ENCODE results near the gene TECTB.
"Not testable (repeated sequence)": the region's sequence is repeated elsewhere in the genome, so short reads cannot be mapped to it uniquely, and the experiment has no call there.

Gene TECTB

DNA sequence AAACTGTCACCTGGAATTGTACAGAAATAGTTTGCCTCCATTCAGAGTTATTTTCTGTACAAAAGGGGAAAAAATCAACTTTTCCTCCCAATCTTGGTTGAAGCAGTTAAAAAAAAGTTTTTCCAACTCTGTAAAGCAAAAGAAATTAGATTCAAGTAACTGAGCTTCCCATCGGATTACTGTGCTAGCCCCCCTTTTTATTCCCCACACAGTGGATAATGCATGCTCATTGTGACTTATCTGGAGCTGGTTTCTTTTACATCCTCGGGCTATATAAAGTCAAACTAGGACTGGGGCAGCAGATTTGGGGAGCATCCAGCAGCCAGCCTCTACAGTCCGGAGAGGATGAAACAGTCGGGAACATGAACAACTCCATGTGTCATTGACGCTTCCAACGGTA, at the start of gene TECTB:
Gene TECTB, plus strand, starts transcription at position 301 of the 400 bp plus-strand sequence. CDS start 335 bp downstream, outside the sequence.
- DNase-seq (ENCODE audit: low spot score), result no peak

DNA sequence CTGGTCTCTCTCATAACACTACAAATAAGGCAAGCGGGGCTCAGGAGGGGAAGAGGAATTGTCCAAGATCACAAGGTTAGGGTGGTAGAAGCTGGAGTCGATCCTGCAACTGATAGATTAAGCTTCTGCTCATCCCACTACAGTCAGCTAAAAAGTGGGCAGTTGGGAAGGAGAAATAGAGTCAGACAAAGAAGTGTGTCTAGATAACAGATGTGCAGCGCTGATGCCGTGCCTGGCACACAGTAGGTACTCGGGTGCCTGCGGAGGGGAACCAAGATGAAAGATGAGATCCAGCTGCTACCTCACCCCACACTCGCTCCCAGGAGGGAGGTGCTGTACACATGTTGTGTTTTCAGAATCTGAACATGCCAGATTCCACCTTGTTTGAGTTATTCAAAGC, 48.1 kb upstream of the TECTB start:
- no peak for DNase-seq (ENCODE audit: low spot score)

DNA sequence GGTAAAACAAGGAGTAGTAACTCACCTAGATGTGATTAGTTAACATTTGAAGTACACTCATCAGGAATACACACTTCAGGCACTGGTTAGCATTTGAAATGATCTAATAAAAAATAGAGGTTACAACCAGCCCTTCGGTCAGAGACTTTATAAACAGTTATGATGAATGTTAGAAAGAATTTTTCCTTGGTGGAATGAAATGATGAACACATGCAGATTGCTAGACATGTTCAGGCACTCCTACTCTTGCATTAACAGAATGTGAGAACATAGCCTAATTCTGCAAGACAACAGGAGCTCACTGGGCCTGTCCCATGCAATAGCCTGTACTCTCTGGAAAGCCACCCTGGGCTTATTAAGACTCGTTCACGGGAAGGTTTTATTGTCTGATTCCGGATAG, 47.3 kb upstream of the TECTB start:
- no peak for DNase-seq (ENCODE audit: low spot score)

DNA sequence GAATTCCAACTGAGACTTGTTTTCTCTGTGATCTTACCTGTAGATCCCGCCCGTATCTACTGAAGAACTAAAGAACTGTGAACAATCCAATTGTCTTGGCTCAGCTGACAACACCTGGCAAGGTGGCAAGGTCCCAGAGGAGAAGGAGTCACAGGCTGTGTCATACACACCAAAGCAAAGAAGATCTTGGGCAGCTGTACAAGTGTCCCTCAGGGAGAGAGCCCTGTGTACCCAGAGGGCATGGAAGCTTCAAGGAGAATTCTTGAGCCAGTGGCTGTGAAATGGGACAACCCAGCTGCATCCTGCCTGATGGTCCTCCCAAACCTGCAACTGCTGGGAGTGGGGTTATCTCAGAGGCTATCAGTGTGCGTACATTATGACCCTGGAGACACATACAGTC, 46.7 kb upstream of the TECTB start:
- DNase-seq (ENCODE audit: low spot score), result no peak

- no peak for DNase-seq (ENCODE audit: low spot score)
These were observed 43.9 kb upstream of the TECTB start for GRCh38 chr10:112239347-112239746.

DNA sequence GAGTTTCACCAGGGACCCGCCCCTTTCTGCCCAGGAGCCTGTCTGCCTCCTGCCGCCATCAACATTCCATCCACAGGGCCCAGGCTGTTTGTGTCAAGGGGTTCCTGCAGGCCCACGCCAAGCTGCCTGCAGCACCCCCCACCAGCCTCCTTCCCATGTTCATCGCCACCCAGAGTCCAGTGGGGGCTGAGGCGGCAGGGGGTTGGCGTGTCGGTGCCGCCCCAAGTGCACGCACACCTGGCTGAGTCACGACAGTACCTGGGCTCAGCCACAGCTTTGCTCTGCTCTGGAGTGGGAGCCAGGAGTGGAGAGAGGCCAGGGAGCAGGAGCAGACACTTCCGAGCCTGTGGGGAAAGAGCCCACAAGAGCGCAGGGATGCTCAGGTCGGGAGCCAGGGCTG, 42.8 kb upstream of the TECTB start:
- DNase-seq (ENCODE audit: low spot score), result no peak

DNA sequence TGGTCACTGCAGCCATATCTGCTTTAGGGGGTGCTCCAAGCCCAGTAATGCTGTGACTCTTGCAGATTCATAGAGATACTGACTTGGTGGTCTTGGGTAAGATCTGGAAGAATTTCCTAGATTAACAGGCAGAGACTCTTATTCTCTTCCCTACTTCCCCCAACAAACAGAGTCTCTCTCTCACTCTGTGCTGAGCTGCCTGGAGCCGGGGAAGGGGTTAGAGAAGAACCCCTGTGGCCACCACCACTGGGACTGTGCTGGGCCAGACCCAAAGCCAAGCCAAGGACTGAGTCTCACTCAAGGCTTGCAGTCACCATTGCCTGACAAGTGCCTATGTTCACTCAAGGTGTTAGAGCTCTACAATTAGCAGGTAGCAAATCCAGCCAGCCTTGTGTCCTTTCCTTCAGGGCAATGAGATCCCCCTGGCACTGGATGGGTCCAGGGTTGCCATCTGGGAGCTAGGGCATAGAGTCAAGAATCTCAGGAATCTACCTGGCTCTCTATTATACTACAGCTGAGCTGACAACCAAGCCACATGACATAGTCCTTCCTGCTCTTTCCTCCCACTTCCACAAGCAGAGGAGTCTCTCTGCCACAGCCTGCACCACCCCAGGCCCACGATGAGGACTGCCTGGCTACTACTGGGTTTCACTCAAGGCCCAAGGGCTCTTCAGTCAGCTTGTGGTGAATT, 41.4 kb upstream of the TECTB start:
- DNase-seq (ENCODE audit: low spot score), result no peak

DNA sequence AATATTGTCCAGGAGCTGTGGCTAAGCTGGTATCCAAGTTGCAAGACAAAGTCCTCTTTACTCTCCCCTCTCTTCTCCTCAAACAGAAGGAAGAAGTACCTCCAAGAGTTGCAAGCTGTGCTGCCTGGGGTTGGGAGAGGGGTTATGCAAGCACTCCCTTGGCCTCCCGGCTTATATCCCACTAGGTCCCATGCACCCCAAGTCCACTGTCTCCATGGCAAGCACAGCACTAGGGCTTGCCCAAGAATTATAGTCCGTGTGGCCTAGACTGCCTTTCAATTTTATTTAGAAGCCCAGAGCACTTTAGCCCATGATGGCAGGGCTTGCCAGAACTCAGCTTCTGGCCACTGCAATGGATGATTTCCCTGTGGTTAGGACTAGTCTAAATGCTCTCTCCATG, 40.4 kb upstream of the TECTB start:
- DNase-seq (ENCODE audit: low spot score), result no peak

- DNase-seq (ENCODE audit: low spot score), result no peak
These were observed 39.5 kb upstream of the TECTB start for GRCh38 chr10:112243713-112244112.

DNA sequence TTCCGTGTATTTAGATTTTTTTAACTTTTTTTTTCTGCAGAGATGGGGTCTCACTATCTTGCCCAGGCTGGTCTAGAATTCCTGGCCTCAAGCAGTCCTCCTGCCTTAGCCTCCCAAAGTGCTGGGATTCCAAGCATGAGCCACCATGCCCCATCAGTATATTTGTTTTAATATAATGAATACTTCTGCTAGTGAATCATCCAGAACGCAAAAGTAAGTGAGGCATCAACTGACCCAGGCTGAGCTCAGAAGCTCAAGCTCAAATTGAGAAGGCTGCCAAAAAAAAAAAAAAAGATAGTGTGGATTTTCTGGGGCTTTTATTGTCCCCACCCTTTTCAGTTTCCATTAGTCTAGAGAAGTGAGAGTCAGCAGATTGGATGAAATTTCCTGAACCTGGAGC, 39.0 kb upstream of the TECTB start:
- no peak for DNase-seq (ENCODE audit: low spot score)

- no peak for DNase-seq (ENCODE audit: low spot score)
These were observed 35.4 kb upstream of the TECTB start for GRCh38 chr10:112247791-112248190.

DNA sequence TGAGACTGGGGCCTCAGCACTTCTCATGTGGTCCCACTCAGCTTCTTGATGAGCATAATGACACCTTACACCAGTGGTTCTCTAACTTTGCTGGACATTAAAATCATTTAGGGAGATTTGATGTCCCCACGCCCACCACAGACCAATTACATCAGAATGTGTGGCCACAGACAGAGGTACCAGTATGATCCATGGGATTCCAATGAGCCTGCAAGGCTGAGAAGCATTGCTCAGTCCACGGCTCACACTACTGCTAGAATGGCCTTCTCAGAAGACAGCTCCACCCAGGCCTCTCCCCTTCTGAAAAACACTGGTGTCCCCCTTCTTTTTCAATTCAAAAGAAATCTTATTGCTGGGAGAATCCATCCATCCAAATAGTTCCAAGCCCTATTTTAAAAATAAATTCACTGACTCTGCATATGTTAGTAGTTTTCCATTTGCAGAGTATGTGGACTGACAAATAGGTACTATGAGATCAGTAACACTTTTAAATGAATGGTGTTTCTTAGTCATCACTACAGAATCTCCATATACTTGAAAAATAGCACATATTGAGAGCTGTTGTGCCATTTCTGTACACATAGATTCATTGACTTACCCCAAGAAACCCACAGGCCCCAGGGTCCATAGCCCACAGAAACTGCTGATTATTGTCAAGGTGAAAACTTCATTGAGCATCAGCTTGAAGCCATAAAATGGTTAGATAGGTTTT, 34.5 kb upstream of the TECTB start:
- no peak for DNase-seq (ENCODE audit: low spot score)

DNA sequence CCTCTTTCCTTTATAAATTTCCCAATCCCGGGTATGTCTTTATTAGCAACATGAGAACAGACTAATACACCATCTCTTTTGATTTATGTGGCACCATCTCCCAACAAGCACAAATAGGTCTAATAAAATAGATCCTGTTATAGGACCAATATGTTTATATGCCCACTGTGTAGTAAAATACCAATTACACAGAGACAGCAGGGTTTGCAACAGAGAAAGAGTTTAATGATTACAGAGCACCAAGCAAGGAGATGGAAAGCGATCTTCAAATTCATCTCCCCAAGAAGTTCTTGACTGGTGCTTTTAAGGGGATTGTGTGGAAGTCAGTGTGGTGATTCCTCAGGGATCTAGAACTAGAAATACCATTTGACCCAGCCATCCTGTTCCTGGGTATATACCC, 33.5 kb upstream of the TECTB start:
- DNase-seq (ENCODE audit: low spot score), result no peak

GRCh38 chr10:112250555-112250954, 32.6 kb upstream of the TECTB start:
- DNase-seq (ENCODE audit: low spot score), result no peak

DNA sequence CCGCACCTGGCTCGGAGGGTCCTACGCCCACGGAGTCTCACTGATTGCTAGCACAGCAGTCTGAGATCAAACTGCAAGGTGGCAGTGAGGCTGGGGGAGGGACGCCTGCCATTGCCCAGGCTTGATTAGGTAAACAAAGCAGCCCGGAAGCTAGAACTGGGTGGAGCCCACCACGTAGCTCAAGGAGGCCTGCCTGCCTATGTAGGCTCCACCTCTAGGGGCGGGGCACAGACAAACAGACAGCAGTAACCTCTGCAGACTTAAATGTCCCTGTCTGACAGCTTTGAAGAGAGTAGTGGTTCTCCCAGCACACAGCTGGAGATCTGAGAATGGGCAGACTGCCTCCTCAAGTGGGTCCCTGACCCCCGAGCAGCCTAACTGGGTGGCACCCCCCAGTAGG, 32.0 kb upstream of the TECTB start:
- not testable (repeated sequence) for DNase-seq (ENCODE audit: low spot score)

DNA sequence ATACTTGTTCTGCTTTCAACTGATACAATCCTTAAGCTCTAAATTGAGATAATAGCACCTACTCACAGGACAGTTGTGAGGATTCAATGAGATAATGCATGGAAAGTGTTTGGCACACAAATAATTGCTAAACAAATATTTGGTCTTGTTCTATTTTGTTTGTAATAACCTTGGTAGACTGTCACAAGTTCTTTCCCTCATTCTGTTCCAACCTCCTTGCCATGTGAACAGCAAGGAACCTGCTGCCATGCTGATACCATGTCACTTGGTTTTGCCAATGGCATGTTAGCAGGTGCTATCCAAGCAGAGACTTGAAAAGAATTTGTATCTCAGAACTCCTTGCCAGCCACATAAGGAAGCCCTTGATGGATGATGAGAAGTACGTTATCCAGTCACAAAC, 24.8 kb upstream of the TECTB start:
- no peak for DNase-seq (ENCODE audit: low spot score)

GRCh38 chr10:112259688-112260087, 23.5 kb upstream of the TECTB start:
- DNase-seq (ENCODE audit: low spot score), result no peak

- DNase-seq (ENCODE audit: low spot score), result no peak
These were observed 22.4 kb upstream of the TECTB start for GRCh38 chr10:112260831-112261230.

- DNase-seq (ENCODE audit: low spot score), result no peak
These were observed 21.8 kb upstream of the TECTB start for GRCh38 chr10:112261281-112261822.

GRCh38 chr10:112262546-112262945, 20.7 kb upstream of the TECTB start:
- DNase-seq (ENCODE audit: low spot score), result no peak

GRCh38 chr10:112265745-112266144, 17.5 kb upstream of the TECTB start:
- DNase-seq (ENCODE audit: low spot score), result no peak

DNA sequence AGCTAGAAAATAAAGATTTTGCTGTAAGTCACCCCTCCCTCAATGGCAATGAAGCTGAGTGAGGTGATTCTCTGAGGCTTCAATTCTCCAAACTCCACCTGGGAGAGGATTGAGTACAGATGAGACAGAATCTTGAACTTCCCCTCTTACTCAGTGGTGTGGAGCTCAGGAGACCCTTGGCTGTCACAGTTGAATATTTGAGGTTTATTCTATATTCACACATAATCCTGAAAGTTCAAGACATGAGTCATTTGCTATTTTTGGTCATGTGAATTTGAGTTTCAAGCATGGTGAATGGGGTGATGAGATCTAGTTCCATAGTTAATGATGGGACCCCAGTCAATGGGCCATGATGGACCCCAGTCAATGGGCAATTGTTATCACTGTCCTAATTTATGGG, 13.9 kb upstream of the TECTB start:
- no peak for DNase-seq (ENCODE audit: low spot score)

- no peak for DNase-seq (ENCODE audit: low spot score)
These were observed 11.2 kb upstream of the TECTB start for GRCh38 chr10:112271982-112272381.

GRCh38 chr10:112274831-112275230, 8.4 kb upstream of the TECTB start:
- DNase-seq (ENCODE audit: low spot score), result no peak
